GM21717 (cell line): ENCODE results near the gene NOC2L.

Experiments used
- ATAC-seq: cut with Tn5 transposase; IDR thresholded peaks from one replicate; pipeline ENCODE4 v1.9.1; 2021; ENCODE audit warnings: mild to moderate bottlenecking, moderate library complexity; ENCODE audit not compliant: unreplicated experiment

The NOC2L gene

DNA sequence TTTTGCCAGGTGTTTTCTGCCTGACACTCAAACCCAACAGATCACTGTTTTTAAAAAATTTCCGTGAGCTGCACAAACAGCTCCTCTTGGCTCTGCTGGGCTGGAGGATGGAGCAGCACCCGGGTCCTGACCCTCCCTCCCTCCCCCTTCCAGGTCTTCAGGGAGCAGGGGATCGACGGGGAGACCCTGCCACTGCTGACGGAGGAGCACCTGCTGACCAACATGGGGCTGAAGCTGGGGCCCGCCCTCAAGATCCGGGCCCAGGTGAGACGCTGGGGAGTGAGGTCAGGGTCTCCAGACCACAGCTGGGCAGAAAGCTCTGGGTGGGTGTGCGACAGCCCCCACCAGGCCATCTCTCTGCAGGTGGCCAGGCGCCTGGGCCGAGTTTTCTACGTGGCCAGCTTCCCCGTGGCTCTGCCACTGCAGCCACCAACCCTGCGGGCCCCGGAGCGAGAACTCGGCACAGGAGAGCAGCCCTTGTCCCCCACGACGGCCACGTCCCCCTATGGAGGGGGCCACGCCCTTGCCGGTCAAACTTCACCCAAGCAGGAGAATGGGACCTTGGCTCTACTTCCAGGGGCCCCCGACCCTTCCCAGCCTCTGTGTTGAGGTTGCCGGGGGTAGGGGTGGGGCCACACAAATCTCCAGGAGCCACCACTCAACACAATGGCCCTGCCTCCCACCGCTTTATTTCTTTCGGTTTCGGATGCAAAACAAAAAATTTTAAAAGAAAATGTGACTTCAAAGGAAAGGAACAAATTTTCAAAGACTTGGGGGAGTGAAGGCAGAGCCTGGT is 15.3 kb downstream of the NOC2L start:
- no peak for ATAC-seq

DNA sequence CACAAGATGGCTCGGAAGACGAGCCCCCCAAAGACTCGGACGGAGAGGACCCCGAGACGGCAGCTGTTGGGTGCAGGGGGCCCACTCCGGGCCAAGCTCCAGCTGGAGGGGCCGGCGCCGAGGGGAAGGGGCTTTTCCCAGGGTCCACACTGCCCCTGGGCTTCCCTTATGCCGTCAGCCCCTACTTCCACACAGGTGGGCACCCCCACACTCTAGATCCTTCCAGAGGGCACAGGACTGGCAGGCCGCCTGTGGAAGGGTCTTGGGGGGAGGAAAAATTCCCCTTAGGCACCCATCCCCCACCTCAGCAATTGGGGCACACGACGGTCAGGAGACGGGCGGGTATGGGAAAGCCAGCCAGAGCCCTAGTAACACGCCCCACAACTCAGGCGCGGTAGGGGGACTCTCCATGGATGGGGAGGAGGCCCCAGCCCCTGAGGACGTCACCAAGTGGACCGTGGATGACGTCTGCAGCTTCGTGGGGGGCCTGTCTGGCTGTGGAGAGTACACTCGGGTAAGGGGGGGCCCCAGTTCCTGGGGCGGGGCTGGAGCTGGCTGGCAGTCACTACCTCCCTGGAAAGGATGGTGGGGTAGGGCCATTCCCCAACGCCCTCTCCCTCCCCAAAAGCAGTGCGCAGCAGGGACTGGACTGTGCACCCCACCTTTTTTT is 16.1 kb downstream of the NOC2L start:
- ATAC-seq = no peak

DNA sequence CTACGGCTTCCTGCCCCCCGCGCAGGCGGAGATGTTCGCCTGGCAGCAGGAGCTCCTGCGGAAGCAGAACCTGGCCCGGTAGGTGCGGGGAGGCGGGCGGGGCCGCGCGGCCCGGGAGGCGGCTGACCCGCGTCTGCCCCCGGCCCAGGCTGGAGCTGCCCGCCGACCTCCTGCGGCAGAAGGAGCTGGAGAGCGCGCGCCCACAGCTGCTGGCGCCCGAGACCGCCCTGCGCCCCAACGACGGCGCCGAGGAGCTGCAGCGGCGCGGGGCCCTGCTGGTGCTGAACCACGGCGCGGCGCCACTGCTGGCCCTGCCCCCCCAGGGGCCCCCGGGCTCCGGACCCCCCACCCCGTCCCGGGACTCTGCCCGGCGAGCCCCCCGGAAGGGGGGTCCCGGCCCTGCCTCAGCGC is 16.6 kb downstream of the NOC2L start:
- no peak for ATAC-seq

DNA sequence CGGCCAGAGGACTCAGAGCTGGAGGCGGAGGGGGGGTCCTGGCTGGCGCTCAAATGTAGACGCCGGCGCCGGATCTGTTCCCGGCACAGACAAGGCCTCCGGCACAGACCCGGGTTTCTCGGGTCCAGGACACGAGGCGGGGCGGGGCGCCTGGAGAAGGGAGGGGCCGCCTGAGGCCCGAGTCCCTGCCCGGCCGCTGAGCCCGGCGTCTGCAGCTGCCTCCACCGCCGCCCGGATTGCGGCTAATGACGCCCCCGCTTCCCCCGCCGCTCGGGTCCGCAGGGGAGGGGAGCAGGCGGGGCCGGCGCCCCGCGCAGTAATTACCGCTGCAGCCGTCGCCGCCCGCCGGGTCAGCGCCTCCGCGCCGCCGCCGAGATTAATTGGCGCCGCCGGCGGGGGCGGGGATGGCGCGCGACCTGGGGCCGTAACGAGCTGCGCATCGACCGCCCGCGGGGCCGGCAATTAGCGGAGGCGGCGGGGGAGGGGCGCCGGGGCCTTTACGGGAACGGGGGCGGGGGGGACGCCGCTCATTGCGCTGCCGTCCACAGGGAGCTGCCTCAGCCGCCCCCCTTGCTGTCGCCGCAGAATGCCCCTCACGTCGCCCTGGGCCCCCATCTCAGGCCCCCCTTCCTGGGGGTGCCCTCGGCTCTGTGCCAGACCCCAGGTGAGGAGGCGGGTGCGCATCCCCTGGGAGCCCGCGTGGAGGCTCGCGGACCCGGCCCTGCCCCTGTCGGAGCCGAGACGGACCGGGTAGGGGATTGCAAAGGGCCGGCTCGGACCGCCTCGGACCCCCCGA is 17.3 kb downstream of the NOC2L start:
- no peak for ATAC-seq

DNA sequence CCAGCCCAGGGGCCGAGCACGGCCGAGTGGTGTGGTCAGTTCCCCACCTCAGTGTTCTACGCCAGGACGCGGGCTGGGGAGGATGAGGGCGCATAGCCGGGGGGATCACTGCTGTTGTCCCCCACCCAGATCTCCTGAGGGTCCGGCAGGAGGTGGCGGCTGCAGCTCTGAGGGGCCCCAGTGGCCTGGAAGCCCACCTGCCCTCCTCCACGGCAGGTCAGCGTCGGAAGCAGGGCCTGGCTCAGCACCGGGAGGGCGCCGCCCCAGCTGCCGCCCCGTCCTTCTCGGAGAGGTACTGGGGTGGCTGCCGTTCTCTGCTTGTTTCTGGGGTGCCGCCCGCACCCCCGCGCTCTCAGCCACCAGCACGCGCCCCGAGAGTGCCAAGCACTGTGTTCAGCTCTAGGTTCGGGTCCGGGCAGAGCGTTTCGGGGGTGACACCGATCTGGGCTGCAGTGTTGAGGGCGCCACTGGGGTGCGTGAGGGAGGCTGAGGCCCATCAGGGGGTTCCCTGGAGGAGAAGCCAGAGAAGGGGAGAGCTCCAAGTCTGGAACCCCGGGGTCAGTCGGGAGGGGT is 18.0 kb downstream of the NOC2L start:
- no peak for ATAC-seq

DNA sequence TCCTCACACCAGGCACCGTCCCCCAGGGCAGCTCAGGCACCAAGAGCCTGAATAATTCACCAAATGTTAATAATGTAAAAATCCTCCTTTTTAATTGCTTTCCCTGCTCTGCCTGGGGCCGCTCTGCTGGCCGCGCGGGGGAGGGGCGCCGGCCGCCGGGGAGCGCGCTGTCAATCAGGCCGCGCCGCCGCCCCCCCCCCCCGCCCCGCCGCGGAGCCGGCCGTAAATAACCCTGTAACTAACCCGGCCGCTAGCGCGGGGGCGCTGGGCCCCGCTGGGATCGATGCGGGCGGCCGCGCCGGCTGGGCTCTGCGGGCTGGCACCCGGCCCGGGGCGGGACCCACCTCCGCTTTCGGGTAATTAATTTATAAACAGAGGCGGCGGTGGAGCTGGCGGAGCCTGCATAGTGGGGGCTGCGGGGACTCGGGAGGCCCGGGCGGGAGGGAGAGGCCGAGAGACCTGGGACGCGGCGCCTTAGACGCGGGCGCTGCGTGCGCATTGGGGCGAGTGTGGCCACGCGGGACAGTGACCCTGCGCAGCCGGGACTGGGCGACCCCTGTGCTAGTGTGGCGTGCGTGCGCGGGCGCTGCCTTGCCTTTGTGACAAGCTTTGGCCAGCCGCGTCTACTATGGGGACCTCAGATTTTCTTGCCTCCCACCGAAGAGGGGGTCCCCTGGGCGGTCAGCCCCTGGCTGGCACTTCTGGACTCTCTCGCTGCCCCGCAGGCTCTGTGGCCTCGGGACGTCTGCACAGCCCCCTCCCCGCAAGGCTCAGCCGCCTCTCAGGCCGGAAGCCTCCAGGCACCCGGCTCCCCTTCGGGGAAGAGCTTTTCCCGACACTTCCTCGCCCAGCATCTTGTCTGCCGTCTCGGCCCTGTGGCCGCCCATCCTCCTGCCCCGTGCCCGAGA is 18.7 kb downstream of the NOC2L start:
- ATAC-seq = no peak

DNA sequence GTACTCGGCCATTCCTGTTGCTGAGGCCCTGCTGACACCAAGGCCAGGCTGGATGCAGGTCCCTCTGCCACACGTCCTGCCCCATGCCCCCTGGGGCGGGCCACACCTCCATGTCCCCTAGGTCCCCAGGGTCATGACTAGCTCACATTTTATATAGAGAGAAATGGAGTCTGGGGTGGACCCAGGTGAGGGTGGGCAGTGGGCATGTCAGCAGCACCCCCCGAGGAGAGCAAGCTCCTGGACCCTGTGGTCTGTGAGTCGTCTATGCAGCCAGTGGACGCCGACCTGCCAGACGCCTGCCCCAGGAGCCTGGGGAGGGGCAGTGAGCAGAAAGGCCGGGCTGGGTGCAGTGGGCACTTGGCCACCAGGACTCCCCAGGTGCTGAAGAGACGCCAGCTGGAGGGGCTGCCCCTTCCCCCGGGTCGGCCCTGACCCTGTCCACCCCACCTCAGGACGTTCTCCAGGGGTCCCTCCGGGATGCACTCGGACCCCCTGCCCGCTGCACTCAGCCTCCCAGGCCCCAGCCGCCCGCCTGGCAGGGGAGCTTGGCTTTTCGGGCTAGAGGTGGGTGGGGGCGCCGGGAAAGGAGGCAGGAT is 19.4 kb downstream of the NOC2L start:
- no peak for ATAC-seq

DNA sequence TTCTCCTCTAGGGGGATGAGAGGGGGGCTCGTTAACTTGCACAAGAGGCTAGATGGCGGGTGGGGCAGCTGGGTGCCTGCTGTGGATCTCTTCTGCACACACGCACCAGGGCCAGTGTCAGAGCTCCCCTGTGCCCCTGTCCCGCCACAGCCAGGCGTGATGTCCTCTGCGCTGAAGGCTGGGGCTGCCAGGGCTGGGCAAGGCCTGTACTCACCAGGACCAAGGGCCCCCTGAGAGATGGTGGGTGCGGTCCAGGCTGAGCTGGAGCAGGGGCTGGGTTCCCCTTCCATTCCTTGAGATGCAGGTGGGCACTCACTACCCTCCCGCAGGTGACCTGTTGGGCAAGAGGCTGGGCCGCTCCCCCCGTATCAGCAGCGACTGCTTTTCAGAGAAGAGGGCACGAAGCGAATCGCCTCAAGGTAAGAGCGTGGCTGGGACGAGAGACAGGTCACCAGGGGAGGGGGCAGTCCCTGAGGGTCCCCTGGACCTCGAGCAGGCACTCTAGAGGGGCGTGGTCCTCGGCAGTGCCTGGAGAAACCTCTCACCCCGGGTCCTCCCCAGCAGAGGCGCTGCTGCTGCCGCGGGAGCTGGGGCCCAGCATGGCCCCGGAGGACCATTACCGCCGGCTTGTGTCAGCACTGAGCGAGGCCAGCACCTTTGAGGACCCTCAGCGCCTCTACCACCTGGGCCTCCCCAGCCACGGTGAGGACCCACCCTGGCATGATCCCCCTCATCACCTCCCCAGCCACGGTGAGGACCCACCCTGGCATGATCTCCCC is 20.2 kb downstream of the NOC2L start:
- no peak for ATAC-seq

DNA sequence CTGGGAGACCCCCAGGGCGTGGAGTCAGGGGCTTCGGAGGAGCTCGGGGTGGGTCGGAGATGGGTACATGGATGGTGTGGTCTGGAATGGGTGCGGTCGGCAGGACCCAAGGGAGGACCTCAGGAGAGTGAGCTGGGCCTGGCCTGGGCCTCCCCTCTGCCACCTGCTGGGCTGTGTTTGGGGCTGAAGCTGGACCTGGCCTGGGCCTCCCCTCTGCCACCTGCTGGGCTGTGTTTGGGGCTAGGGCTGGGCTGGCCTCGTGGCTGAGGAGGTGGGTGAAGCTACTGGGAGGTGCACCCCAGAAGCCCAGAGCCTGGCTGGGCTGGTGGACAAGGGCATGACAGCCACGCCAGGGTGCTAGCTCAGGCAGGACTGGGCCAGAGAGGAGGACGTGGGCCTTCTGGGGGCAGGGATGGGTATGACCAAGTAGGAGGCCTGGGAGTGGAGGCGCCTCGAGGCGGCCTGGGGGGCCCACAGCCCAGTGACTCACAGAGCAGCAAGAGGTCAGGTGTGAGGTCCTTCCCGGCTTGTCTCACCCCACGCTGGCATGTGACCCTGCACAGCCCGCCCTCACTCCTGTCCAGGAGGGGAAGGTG is 20.9 kb downstream of the NOC2L start:
- no peak for ATAC-seq

DNA sequence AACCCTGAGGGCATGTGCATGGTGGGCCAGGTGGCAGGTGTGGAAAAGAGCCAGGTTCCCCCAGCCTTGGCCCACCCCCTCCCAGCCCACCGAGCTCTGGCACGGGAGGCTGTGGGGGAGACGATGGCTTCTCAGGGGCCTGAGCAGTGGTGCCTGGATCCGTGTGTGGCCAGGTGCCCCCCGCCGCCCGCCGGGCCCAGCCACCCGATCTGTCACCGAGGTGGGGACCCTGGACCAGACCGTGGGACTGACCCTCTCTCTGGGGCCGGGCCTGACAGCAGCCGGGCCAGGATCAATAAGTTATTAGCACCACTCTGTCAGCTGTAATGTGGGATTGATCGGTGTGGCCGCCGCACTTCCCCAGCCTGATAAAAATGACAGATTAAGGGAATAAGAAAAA is 21.5 kb downstream of the NOC2L start:
- ATAC-seq = no peak

DNA sequence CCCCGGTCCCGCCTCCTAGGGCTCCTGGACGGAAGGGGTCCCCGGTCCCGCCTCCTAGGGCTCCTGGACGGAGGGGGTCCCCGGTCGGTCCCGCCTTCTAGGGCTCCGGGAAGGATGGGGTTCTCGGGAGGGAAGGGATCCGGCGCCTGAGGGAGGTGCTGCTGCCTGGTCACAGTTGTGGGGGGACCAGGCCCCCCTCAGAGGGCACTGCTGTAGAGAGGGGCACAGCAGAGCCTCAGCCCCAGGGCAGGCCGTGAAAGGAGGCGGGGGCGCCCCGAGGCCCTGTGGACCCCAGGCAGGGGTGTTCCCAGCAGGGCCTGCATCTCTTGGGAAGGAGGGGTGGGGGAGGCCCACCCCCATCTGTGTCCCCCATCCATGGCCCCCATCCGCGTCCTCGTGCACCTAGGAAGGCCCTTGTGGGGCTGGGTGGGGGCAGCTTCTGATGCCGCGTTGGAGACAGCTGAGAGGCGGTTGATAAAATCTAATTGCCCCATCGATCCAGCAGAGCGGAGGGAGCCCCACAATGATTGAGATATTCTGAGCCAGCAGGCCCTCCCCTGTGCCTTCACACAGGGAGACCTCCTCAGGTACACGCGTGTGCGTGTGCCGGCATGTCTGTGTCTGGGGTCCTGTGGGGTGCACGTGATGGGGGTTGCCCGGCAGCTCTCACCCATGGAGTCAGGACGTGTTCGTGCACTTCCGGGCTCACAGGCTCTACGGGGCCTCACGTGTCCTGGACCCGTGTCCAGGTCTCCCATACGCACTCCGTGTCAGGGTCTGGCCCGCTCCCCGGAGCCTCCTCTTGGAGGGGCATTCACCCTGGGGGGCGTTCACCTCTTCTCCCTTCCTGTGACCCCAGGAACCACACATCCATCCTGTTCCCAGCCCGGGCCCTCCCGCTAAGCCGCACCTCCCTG is 22.4 kb downstream of the NOC2L start:
- ATAC-seq = no peak

DNA sequence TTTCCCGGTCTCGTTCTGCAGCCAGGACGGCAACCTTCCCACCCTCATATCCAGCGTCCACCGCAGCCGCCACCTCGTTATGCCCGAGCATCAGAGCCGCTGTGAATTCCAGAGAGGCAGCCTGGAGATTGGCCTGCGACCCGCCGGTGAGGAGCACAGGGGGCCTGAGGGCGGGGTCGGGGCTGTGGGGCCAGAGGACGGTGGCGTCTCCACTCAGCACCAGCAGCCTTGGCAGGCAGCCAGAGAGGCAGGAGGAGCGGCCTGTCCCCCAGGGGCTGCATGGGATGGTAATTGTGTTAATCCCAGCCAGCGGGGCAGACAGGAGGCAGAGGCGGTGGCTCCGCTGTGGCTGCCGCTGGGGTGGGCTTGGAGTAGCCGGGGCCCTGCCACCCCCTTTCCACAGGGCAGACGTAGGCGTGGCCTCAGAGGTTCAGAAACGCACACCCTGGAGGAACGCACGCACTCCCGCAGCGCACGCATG is 23.3 kb downstream of the NOC2L start:
- ATAC-seq = no peak

DNA sequence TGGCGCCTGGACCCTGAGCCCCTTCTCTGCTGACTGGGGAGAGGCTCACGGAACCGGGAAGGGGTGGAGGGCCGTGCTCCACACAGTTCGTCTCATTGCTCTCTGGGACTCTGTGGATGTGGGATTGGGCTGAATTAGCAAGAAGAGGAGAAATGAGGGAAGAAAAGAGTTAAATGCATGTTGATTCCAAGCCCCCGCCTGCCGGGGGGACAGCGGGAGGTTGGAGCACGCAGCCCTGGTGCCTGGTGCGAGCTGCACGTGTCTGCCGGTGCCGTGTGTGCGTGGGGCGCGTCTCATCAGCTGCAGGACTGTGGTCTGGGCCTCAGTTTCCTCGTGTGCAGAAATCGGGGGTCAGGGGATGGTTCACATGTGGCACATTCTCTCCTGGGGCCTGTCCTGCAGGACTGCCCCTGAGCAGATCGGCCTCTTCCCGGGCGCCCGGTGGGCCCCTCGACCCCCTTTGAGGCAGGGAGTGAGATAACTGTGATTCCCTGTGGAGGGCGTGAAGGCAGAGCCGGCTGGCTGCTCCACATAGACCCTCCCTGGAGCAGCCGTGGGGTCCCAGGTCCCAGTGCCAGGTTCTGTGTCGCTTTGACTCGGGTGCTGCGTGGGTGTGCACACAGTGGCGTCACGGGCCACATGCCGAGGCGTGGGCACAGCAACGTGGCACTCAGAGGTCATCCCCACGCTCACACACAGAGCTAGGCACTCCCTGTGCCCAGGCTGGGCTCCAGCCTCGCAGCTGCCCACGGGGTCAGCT is 23.9 kb downstream of the NOC2L start:
- ATAC-seq = no peak

DNA sequence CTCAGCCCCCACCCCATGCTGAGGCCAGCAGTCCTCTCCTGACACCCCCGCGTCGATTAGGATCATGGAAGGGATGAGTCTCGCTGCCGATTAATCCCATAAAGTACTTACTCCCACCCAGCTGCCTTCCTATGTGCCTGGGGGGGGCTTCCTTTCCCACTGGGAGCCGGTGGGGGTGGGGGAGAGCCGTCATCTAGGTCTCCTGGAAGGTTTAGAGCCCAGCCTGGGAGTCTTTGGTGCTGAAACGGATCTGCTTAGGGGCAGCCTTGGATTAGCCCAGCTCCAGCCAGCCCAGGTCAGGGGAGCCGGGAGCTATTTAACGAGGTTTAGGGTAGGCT is 25.5 kb downstream of the NOC2L start:
- ATAC-seq = no peak

DNA sequence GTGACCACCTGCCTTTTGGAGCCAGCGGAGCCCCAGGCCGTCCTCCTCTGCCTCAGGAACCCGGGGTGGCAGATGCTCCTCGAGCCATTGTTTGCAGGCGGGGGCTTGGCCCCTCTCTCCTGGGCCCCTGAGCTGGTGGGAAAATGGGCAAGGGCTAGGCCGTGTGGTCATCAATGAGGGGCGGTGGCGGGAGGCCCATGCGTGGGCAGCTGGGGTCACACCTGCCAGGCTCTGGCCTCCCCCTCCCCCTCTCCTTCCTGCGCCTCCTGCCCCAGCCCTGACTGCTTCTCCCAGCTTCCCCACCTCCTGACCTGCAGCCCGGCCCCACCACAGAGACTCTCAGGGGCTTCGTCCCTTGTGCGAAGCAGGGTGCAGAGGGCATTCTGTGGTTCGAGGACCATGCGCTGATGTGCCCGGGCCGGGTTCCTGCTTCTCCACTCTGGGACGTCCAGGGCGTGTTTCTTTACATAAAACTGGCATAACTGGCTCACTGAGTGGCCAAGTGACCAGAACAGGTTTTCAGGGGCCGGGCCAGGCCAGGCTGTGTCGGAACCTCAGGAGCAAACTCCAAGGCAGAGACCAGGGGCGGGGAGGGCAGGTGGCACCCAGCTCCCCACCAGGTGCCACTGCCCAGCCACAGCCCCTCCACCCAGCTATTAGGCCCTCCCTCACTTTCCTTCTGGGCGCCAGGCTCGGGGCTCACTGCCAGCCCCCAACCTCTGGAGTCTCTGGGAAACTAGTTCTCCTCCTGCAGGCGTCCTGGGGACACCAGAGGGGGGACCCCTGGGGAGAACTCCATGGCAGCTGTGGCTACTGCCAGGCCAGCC is 26.1 kb downstream of the NOC2L start:
- ATAC-seq = no peak

DNA sequence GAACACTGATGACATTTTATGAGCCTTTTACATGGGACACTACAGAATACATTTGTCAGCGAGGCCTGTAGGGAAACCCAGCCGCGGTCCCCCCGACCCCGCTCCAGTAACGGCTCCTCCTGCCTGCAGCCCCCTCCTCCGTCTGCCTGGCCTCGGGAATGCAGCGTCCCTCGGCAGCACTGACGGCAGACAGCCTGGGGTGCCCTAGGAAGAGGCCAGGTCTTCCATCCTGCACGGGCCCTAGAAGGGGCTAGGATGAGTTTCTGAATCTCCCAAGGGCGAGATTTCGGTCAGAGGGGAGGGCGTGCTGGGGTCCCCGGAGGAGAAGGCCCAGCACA is 26.9 kb downstream of the NOC2L start:
- no peak for ATAC-seq
